PFSK-1 (cell line): Measurements from ENCODE around the gene GNAI1.

Source experiments
- POLR2AphosphoS5 ChIP-seq: IDR thresholded peaks from 2 replicates; pipeline ENCODE4 v1.6.1; 2012; ENCODE audit warnings: low read depth, mild to moderate bottlenecking, control low read depth, low read length, moderate library complexity
- REST ChIP-seq, 2 experiments: IDR thresholded peaks; 2 replicates each; pipeline versions ENCODE4 v1.6.1 to v1.8.0; 2011 to 2012; ENCODE audit warnings: low read depth in 2 of 2, low read length in 2 of 2, control low read depth in 1 of 2, inconsistent platforms in 1 of 2, mild to moderate bottlenecking in 1 of 2, moderate library complexity in 1 of 2; ENCODE audit not compliant: insufficient read depth in 1 of 2

GRCh38 chr7:80273327-80273726 is 138.7 kb downstream of the GNAI1 start:
- TF ChIP-seq POLR2AphosphoS5 (no peak), REST (IDR thresholded peaks at IDR 0.05; ENCODE audit: insufficient read depth in 1 of 2, low read depth in 2 of 2, low read length in 2 of 2) (no peak)
